ENCODE measurements around the gene TBC1D14.
A peak's percentile ranks its signal among the peaks of the same experiment; 100 is the strongest.
"Not testable (repeated sequence)": the region's sequence is repeated elsewhere in the genome, so short reads cannot be mapped to it uniquely, and the experiment has no call there.

The TBC1D14 gene

DNA sequence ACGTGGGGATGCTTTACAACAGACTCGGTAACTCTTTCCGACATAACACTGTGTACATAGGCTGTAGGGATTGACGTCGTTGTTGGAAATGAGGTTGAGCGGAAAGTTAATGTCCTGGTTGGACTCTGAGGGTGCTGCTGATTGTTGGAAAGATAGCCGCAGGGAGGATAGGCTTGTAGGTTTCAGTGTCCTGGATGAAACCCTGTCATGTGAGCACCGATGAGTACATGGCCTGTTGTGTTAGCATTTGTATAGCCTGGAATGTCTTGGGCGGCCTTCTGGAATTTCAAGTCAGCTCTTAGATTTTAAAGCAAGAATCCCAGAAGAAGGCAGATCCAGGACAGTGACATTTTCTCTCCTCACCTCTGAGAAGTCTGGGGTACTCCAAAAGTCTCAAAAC lies 63.3 kb downstream of the TBC1D14 start:
- TF ChIP-seq, protein P1, sequence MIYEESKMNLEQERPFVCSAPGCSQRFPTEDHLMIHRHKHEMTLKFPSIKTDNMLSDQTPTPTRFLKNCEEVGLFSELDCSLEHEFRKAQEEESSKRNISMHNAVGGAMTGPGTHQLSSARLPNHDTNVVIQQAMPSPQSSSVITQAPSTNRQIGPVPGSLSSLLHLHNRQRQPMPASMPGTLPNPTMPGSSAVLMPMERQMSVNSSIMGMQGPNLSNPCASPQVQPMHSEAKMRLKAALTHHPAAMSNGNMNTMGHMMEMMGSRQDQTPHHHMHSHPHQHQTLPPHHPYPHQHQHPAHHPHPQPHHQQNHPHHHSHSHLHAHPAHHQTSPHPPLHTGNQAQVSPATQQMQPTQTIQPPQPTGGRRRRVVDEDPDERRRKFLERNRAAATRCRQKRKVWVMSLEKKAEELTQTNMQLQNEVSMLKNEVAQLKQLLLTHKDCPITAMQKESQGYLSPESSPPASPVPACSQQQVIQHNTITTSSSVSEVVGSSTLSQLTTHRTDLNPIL (CRISPR knock-in tag; IDR thresholded peaks at IDR 0.05; ENCODE audit: low read depth) = no peak
- TF ChIP-seq, protein P2, sequence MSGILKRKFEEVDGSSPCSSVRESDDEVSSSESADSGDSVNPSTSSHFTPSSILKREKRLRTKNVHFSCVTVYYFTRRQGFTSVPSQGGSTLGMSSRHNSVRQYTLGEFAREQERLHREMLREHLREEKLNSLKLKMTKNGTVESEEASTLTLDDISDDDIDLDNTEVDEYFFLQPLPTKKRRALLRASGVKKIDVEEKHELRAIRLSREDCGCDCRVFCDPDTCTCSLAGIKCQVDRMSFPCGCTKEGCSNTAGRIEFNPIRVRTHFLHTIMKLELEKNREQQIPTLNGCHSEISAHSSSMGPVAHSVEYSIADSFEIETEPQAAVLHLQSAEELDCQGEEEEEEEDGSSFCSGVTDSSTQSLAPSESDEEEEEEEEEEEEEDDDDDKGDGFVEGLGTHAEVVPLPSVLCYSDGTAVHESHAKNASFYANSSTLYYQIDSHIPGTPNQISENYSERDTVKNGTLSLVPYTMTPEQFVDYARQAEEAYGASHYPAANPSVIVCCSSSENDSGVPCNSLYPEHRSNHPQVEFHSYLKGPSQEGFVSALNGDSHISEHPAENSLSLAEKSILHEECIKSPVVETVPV (CRISPR knock-in tag; IDR thresholded peaks at IDR 0.05) = no peak
- TF ChIP-seq ZNF70 (CRISPR knock-in tag; IDR thresholded peaks at IDR 0.05) = no peak
- TF ChIP-seq OSR1 (CRISPR knock-in tag; IDR thresholded peaks at IDR 0.05) = no peak
- no peak for TF ChIP-seq ZC3H10 (CRISPR knock-in tag; IDR thresholded peaks at IDR 0.05)
- no peak for TF ChIP-seq GLIS3 (CRISPR knock-in tag; IDR thresholded peaks at IDR 0.05)
- TF ChIP-seq, protein P3, sequence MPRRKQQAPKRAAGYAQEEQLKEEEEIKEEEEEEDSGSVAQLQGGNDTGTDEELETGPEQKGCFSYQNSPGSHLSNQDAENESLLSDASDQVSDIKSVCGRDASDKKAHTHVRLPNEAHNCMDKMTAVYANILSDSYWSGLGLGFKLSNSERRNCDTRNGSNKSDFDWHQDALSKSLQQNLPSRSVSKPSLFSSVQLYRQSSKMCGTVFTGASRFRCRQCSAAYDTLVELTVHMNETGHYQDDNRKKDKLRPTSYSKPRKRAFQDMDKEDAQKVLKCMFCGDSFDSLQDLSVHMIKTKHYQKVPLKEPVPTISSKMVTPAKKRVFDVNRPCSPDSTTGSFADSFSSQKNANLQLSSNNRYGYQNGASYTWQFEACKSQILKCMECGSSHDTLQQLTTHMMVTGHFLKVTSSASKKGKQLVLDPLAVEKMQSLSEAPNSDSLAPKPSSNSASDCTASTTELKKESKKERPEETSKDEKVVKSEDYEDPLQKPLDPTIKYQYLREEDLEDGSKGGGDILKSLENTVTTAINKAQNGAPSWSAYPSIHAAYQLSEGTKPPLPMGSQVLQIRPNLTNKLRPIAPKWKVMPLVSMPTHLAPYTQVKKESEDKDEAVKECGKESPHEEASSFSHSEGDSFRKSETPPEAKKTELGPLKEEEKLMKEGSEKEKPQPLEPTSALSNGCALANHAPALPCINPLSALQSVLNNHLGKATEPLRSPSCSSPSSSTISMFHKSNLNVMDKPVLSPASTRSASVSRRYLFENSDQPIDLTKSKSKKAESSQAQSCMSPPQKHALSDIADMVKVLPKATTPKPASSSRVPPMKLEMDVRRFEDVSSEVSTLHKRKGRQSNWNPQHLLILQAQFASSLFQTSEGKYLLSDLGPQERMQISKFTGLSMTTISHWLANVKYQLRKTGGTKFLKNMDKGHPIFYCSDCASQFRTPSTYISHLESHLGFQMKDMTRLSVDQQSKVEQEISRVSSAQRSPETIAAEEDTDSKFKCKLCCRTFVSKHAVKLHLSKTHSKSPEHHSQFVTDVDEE (CRISPR knock-in tag; IDR thresholded peaks at IDR 0.05) = no peak
- no peak for TF ChIP-seq ESRRG (CRISPR knock-in tag; IDR thresholded peaks at IDR 0.05)
- TF ChIP-seq TOX (CRISPR knock-in tag; IDR thresholded peaks at IDR 0.05; ENCODE audit: borderline replicate concordance) = no peak
- TF ChIP-seq, protein P4, sequence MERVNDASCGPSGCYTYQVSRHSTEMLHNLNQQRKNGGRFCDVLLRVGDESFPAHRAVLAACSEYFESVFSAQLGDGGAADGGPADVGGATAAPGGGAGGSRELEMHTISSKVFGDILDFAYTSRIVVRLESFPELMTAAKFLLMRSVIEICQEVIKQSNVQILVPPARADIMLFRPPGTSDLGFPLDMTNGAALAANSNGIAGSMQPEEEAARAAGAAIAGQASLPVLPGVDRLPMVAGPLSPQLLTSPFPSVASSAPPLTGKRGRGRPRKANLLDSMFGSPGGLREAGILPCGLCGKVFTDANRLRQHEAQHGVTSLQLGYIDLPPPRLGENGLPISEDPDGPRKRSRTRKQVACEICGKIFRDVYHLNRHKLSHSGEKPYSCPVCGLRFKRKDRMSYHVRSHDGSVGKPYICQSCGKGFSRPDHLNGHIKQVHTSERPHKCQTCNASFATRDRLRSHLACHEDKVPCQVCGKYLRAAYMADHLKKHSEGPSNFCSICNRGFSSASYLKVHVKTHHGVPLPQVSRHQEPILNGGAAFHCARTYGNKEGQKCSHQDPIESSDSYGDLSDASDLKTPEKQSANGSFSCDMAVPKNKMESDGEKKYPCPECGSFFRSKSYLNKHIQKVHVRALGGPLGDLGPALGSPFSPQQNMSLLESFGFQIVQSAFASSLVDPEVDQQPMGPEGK (CRISPR knock-in tag; IDR thresholded peaks at IDR 0.05; ENCODE audit: borderline replicate concordance) = no peak
- no peak for TF ChIP-seq ARNTL (CRISPR knock-in tag; IDR thresholded peaks at IDR 0.05; ENCODE audit: borderline replicate concordance, low read depth)
- no peak for ATAC-seq

DNA sequence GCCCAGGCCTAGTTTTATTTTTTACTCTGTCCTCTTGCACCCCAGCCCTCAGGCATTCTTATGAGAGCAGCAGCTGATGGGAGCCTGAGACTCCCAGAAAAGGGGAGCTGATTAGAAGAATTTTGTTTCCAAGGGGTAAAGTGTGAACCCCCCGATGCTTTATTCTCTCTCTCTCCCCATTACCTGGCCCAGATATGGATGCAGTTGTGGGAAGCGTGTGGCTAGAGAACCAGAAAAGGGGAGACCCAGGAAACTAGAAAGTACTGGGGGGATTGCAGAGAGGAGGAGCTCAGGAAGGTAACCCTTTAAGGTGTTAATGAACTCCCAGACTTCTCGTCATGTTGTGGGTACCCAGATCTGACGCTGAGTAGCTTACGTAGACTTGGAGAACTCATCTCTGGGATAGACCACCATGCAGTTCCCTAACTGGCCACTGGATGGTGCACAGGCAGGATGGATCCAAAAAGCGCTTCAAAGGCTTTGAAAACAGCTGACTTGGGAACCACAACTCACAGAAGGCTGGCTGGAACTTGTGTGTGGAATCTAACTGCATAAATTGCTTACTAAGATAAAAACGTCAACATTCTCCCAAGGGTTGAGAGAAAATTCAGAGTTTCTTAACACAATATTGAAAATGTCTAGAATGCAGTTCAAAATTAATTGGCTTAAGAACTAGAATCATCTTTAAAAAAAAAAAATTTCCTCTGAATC lies 64.7 kb downstream of the TBC1D14 start:
- TF ChIP-seq TOX (CRISPR knock-in tag; IDR thresholded peaks at IDR 0.05; ENCODE audit: borderline replicate concordance) (no peak), GLIS3 (CRISPR knock-in tag; IDR thresholded peaks at IDR 0.05) (no peak), OSR1 (CRISPR knock-in tag; IDR thresholded peaks at IDR 0.05) (no peak), ISL1 (CRISPR knock-in tag; IDR thresholded peaks at IDR 0.05) (no peak), ZFP30 (CRISPR knock-in tag; IDR thresholded peaks at IDR 0.05) (no peak), ZNF565 (CRISPR knock-in tag; conservative IDR thresholded peaks at IDR 0.05; ENCODE audit: low read depth) (no peak), ESRRG (CRISPR knock-in tag; IDR thresholded peaks at IDR 0.05) (no peak), SNAI2 (CRISPR knock-in tag; IDR thresholded peaks at IDR 0.05) (no peak), ZNF70 (CRISPR knock-in tag; IDR thresholded peaks at IDR 0.05) (no peak), RARB (CRISPR knock-in tag; IDR thresholded peaks at IDR 0.05) (no peak), BACH2 (CRISPR knock-in tag; IDR thresholded peaks at IDR 0.05; ENCODE audit: borderline replicate concordance) (no peak), TCF4 (CRISPR knock-in tag; IDR thresholded peaks at IDR 0.05; ENCODE audit: borderline replicate concordance) (no peak)
- TF ChIP-seq, protein P1 (CRISPR knock-in tag; IDR thresholded peaks at IDR 0.05; ENCODE audit: low read depth) = no peak
- TF ChIP-seq, protein P4 (CRISPR knock-in tag; IDR thresholded peaks at IDR 0.05; ENCODE audit: borderline replicate concordance) = no peak
- TF ChIP-seq, protein P5, sequence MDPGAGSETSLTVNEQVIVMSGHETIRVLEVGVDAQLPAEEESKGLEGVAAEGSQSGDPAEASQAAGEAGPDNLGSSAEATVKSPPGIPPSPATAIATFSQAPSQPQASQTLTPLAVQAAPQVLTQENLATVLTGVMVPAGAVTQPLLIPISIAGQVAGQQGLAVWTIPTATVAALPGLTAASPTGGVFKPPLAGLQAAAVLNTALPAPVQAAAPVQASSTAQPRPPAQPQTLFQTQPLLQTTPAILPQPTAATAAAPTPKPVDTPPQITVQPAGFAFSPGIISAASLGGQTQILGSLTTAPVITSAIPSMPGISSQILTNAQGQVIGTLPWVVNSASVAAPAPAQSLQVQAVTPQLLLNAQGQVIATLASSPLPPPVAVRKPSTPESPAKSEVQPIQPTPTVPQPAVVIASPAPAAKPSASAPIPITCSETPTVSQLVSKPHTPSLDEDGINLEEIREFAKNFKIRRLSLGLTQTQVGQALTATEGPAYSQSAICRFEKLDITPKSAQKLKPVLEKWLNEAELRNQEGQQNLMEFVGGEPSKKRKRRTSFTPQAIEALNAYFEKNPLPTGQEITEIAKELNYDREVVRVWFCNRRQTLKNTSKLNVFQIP (CRISPR knock-in tag; IDR thresholded peaks at IDR 0.05; ENCODE audit: borderline replicate concordance, low read depth) = no peak
- ATAC-seq = peak; percentile 98

DNA sequence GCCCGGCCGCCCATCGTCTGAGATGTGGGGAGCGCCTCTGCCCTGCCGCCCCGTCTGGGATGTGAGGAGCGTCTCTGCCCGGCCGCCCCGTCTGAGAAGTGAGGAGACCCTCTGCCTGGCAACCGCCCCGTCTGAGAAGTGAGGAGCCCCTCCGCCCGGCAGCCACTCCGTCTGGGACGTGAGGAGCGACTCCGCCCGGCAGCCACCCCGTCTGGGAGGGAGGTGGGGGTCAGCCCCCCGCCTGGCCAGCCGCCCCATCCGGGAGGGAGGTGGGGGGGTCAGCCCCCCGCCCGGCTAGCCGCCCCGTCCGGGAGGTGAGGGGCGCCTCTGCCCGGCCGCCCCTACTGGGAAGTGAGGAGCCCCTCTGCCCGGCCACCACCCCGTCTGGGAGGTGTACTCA lies 68.2 kb downstream of the TBC1D14 start:
- ATAC-seq = not testable (repeated sequence)
